LHCN-M2 (cell line): ENCODE results near the gene PRKCE. TPM values are rescaled to one million over a fixed set of nuclear protein-coding genes. Genes with fewer than 3 reads are reported as not detected.

Source experiments
- DNase-seq: peaks from one replicate; pipeline ENCODE4 v3.0.0-alpha.2; 2012; ENCODE audit warnings: low read depth
- polyA plus RNA-seq: library from polyadenylated mRNA; unstranded; fragments of >200 nt; gene quantifications from one replicate; pipeline ENCODE4 v1.2.1, GENCODE V29; 2012; ENCODE audit warnings: missing spikeins
- total RNA-seq: library from RNA; depleted of rRNA; stranded (reverse); fragments of >200 nt; gene quantifications from 2 replicates; pipeline ENCODE4 v1.2.3, GENCODE V29; 2014; rRNA removed

PRKCE gene
- total RNA-seq: 5.8 and 6.0 TPM in 2 replicates
- 3.3 TPM for polyA plus RNA-seq

DNA sequence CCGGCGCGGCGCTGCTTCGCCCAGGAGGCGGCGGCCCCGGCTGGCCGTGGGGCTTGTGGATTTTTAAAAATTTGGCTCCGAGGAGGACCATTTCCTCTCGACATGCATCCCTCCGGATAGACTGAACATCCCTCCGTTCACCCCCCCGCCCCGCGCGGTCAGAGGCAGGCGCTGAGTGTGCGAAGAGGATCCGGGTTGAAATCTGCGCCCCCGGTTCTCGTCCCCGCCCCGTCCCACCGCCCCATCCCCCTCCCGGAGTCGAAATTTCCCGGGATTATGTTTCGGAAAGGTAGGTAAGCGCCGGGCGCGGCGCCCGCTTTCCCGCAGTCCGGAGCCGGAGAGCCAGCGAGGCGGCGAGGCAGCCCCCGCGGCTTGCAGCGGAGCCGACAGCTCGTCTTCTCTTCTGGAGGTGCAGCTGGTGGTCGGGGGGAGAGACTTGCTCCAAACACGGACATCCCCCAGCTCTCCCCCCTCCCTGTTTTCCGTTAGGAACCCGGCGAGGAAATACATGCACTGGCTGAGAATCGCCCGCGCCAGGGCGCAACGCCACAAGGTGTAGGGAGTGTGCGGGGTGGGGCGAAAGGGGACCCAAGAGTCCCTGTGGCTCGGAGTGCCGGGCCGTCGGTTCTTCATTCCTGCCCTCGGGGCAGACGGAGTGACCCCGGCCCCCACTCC lies at the start of gene PRKCE:
Gene PRKCE (plus strand): TSS at position 261 of the 675 bp plus-strand sequence.
- DNase-seq: no peak

DNA sequence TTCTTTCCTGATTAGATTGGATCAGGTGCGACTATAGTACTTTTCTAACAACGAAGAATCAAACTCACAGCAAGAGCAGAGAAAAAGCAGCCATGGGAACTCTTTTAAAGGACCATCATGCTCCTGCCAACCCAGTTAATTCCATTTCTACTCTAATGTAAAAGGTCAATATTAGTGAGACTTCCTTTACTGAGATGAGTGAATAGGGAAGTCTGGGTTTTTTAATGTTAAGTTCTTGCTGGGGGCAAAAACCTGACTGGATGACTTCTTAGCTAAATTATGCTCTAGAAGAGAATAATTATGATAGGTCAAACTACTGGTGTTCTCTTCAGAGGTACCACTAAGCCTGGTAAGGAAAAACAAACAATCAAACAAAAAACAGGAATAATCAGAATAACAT lies 48.9 kb upstream of the PRKCE start:
- no peak for DNase-seq

DNA sequence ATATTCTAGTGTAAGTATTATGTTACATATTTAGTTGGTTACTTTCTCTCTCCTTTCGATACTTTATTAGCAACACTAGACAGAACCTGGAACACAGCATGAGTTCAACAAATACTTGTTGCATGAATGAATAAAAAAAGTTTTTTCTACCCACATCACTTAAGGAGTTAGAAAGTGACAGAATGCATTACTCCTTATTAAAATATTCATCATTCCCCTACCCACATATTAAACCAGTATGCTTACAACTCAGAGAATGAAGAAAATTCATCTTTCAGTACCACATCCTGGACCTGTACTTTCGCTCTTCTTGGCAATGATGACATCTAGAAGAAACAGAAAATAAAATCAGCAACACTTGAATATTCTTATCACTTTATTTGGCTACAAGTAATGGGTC lies 46.4 kb upstream of the PRKCE start:
- no peak for DNase-seq

DNA sequence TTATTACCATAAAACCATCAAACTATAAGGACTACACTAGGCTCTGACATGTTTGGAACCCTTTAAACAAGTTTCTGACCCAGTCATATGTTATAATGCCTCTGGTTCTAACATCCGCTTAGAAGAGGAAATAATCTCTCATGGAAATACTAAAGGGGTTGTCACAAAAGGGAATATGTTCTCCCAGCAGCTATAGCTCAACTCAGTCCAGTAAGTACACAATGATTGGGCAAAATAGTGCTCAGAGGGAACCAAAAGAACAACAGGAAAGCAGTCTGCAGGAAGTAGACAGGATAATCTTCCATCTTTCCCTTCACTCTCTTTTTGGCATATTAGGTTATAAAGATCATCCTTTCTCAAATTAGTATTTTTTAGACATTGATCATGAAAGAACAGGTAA lies 44.7 kb upstream of the PRKCE start:
- no peak for DNase-seq

DNA sequence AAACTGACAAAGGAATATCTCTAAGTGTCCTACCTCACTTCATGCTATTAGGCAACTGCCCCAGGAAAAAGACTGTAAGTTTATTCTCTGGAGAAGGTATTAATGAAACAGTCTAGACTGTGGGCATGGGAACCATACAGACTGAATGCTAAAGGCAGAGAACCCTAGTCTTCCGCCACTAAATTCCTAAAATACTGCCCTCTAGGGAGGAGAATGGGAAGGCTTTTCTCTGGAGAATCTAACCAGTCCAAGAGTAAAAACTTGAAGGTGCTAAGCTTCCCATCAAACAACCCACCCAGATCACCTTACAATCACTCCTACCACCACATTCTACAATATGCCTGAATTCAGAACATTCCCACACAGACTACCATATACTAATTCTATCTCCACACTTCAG lies 43.8 kb upstream of the PRKCE start:
- DNase-seq: peak; percentile 34

DNA sequence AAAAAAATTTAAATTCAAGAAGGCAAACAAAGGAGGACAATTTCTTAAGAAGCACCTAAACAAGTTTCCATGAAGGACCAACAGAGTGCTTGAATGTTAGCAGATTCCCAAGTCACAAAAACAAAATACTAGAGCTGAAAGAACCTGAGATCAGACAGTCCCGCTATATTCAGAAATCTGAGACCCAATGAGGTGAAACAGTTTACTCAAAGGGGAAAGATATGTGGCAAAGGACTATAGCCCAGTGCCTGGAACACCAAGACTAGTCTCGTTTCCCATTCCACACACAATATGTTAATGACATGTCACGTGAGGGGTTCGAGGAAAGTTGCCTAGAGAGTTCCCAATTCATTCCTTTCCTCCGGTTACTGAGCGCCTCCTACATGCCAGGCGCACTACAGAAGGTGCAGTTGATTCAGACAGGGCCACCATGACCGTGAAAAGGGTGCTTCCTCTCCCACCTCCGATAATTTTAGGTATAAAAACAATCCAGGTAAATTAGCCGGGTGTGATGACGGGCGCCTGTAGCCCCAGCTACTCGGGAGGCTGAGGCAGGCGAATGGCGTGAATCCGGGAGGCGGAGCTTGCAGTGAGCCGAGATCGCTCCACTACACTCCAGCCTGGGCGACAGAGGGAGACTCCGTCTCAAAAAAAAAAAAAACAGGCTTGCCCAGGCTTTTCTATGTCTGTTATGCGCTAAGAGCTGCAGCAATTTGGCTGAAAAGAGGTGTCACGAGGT lies 41.0 kb upstream of the PRKCE start:
- peak; percentile 81 for DNase-seq

DNA sequence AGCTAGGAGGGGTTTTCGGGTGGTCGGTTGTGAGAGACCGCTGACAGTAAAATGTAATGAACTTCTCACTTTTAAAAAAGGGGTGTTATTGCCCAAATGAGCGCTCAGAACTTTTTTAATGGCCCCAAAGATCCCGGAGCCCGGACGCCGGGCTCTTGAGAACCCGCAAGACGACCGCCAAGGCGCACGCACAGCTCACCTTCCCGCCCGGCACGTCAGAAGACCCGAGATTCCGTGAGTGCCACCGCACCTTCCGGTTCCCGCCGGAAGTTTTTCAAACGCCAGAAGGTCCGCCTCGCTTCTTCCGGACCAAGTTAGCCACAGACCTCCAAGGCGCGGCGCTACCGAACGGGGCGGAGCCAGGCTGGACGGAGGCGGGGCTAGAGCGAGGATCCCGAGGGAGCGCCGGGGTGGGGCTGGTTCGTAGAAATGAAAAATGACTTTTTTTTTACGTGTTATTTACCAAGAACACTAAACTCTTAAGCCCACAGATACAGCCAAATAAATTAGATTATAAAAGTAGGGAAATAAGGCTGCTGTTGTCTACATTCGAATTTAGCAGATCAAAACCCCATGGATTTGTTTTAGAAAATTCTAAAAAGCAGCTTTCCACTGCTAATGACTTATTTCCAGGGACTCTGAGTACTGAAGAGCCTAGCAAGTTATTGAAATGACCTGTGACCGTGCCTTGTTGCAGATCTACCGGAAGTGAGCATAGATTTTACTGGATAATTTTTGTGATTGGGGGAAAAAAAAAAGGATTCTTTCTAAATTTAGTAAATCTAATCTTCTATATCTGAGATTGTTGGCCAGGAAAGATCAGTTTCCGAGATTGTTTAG lies 40.2 kb upstream of the PRKCE start, which contains the start of gene SRBD1:
Gene SRBD1 (minus strand): TSS at position 248 of the 840 bp plus-strand sequence. CDS start 5,826 bp downstream, outside the sequence.
- peak; percentile 91 for DNase-seq

DNA sequence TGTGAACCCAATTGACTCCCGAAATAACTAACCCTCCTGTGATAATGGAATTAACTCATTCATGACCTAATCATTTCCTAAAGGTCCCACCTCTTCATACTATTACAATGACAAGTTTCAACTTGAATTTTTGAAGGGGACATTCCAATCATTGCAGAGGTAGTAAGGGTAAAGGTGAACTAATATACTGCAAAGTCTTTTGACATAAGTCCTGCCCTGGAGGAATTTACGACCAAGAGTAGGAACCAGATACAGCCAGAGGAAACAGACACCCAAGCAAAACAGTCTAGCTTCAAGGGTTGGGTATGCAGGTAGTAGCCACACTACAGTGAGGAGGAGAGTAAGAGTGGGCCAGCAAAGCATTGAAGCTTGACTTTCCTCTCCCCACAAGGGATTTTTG lies 39.2 kb upstream of the PRKCE start:
- no peak for DNase-seq

DNA sequence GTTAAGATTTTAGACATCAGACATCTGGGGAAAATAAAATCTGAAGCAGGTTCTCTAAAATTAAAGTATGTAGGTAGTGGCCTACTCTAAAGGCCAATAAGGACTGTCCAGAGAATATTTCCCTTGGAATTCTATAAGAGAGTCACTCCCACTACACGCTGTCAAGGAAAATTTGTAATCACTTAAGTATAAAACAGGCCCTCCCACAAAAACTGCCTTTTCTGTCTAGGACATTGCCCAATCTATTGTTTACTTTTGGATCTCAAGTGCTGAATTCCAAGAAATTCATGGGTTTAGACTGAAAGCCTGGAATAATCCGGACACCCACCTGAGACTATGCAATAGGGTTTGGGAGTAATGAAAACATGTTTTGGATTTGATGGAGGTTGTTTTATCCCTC lies 38.7 kb upstream of the PRKCE start:
- no peak for DNase-seq

DNA sequence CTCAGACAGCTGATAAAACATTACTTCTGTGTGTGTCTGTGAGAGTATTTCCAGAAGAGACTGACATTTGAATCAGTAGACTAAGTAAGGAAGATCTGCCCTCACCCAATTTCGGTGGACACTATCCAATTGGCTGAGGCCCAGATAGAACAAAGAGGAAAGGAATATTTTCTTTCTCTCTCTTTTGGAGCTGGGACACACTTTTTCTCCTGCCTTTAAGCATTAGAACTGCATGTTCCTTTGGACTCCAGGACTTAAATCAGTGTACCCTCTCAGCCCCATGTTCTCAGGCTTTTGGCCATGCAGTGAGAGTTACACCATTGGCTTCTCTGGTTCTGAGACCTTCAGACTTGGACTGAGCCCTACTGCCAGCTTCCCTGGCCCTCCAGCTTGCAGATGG lies 37.1 kb upstream of the PRKCE start:
- no peak for DNase-seq

DNA sequence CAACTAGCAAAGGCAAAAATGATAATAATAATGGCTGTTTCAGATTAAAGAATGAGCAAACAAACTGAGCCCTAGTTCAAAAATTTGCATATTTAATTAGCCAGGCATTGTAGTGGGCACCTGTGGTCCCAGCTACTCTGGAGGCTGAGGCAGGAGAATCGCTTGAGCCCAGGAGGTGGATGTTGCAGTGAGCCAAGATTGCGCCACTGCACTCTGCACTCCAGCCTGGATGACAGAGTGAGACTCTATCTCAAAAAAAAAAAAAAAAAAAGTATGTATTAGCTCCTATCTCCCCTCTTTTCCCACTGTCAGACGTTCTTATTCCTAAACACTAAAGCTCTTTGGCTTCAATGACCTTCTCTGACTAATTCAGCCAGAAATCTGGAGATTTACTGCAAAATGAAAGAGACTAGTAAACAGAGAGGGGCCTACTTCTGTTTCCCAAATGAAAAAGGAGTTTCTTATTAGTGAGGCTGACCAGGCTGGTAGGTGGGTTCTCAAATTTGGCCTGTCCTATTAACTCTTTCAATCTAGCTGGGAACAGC lies 36.5 kb upstream of the PRKCE start:
- no peak for DNase-seq

DNA sequence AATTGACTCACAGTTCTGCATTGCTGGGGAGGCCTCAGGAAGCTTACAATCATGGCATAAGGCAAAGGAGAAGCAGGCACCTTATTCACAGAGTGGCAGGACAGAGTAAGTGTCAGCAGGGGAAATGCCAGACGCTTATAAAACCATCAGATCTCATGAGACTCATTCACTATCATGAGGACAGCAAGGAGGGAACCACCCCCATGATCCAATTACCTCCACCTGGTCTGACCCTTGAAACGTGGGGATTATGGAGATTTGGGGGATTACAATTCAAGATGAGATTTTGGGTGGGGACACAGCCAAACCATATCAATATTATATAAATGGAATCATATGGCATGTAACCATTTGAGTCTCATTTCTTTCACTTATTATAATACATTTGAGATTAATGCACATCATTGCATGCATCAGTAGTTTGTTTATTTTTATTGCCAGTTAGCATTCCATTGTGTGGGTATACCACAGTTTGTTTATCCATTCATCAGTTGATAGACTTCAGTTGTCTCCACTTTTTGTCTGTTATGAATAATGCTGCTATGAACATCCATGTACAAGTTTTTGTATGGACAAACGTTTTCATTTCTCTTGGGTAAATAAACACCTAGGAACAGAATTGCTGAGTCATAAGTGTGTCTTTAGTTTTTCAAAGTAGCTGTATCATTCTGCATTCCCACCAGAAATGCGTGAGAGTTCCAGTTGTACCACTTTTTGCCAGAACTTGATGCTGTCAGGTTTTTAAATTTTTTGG lies 34.6 kb upstream of the PRKCE start:
- peak; percentile 55 for DNase-seq

DNA sequence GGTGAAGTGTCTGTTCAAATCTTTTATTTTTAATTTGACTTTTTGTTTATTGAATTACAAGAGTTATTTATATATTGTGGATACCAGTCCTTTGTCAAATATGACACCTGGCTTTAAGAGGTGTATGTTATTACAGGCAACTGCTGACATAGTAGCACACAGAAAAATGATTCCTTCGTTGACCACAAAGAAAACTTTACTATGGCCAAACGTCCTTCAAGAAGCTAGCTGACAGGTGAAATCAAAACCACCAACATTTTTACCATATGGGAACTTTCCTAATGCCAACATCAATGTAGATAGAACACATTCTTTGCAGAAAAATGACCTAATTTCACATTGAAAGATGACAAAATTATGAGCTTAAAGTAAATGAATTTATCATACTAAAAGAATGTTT lies 34.0 kb upstream of the PRKCE start:
- no peak for DNase-seq

DNA sequence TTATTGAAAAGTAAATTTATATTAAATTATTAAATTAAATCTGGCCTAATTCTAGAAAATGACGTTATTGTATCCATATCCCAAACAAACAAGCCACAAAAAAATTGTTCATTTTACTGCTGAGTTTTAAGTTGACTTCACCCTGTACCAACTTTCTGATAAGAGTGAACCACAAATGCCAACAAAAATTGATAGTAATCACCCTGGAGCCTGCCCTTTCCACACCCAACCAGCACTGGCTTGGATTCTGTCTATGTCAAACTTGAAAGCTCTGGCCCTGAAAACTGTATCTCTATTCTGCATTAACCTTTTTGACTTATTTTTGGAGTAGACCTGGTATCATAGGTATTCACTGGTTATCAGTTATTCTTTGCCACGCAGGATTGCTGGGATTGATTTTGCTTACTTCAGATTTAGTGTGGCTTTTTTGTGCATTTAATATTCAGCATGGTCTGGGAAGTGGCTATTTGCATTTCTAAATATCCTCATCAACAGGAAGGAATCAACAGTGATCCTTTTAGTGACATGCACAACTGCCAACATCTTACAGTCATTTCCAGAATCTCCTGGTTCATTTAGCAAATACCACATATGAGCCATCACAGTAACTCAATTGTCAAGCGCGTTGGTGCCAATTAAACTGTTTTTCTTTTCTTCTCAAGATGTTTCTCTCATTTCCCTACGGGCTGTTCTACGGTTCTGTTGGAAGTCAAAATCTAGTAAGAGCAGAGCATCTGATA lies 29.0 kb upstream of the PRKCE start:
- DNase-seq: no peak

DNA sequence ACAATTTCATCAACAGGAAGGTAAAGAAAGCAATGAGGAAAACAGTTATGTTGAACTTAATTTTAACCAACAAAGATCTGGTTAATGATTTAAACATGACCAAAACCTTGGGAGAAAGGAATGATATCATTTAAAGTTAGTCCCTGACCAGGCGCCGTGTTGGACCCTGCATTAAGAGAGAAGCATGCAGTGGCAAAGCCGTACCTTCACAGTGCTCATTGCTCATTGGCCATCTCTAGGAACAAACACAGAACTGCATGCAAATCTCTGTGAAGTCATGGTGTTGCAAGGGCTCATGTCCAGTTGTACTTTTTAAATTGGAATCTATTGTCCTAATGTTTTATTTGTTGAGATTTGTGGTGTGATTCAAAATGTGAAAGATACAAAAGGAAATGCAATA lies 28.4 kb upstream of the PRKCE start:
- no peak for DNase-seq

DNA sequence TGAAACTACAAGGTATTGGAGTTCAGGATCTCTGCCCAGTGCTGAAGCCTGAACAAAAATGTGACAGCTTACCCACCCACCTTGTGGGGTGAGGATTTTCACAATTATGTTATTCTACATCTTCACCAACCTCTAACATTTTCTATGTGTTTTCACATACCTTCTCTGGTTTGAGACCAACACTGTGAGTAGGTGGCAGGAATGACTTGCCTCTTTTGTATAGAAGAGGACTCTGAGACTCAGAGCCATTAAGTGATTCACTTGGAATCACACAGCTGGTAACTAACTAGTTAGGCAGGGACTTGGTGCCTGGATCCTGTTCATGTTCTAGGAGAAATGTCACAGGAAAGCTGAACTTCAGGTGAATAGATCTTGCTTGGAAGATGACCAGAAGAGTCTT lies 25.7 kb upstream of the PRKCE start:
- DNase-seq: no peak

DNA sequence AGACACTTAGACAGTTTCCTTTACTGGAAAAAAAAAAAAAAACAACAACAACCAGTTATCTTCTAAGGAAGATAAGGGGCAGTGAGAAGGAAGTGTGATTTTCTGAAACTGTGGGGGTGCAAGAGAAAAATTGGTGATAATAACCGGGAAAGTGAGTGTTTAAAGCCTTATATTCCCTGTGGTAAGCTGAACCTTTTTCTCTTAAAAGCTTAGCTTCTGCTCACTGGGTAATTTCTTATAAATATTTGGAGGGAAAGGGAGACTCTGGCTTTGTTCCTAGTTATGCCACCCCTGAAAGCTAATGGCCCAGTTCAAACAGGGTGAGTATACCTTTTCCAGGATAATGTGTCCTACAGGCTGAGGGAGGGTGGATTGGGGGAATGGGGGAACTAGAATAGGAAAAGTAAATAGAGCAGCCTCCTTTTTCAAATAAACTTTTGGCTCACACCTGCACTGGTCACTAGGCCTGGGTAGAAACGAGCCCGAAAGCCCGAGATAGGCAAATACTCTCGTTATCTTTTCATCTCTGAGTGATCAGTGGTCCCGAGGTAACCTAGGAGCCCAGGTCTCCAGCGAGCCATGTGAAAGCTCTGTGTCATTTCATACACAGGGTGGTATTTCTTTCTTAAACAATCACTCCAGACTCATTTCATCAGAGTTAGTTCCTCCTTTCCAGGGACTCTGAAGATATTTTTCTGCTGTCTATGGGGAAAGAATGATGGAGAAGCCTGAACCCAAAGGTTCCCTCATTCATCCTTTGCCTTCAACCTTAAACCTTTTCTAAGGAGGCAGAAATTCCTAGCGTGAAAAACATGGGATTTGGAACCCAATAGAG lies 24.9 kb upstream of the PRKCE start:
- DNase-seq: no peak

DNA sequence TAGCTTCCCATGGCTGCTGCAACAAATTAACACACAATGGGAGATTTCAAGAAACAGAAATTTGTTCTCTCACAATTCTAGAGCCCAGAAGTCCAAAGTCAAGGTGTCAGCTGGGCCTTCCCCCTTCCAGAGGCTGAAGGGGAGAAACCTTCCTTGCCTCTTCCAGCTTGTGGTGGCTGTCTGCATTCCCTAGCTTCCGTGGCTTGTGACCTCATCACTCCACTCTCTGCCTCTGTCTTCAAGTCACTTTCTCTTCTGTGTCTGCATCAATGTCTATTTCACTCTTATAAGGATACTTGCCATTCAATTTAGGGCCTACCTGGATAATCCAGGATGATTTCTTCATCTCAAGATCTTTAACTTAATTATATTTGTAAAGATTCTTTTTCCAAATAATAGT lies 23.6 kb upstream of the PRKCE start:
- DNase-seq: no peak

DNA sequence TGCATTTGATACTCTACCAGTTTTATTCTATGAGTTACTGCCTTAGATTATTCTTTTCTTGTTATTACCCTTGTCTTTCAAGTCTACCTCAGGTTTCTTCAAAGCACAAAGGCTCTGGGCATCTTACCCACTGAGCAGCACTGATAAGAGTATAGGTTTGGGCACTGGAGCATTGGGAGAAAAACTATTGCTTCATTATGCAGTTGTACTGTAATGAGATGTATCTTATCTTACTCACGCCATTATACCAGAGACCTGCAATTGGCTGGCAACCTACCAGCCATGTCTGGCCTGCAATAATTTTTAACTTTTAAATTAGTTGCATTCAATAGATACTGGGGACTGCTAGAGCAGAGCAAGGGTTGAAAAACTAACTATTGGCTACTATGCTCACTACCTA lies 21.5 kb upstream of the PRKCE start:
- no peak for DNase-seq

DNA sequence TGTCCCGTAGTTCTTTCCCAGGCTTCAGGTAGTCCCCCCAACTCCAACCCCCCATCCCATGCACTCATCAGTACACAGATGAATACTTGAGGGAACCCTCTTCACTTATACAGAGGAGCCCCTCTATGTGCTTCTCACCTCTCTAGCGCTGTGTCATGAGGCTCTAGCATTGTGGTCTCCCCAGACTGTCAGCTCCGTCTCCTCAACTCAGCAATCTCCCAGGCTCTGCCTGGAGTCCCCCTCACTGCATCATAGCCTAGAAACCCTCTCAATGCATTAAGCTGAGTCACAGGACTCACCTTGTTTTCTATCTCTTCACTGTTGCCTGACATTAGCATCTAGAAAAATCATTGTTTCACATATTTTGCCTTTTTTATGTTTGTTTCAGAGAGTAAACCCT lies 20.2 kb upstream of the PRKCE start:
- DNase-seq: no peak
